ENCODE measurements around the gene TUBB4B. TPM values are rescaled to one million over a fixed set of nuclear protein-coding genes. Genes with fewer than 3 reads are reported as not detected.

Gene TUBB4B
- polyA plus RNA-seq, 1 of the 3 experiments (the other 2 are of a cell fraction), result 508 TPM

GRCh38 chr9:137267933-137268355 is 26.9 kb downstream of the TUBB4B start:
- whole genome bisulfite sequencing (ENCODE audit: low lambda C conversion rate), result 96% methylated on average over 6 of the region's 6 CpGs
- Histone ChIP-seq H3K27me3 (ENCODE audit: insufficient read depth) (no peaks in the 10 kb centered on the region), H3K36me3 (replicated peaks in 1 of 2; ENCODE audit: control insufficient read depth in 1 of 2, insufficient read depth in 2 of 2, low read length in 1 of 2) (peaks cover 19 to 48% of the 10 kb centered on the region in 2 experiments), H3K9me2 (no peaks in the 10 kb centered on the region), H4K20me1 (ENCODE audit: insufficient read depth) (no peaks in the 10 kb centered on the region), H2AFZ (ENCODE audit: low read depth) (no peak overlapping the region), H3K4me3 (ENCODE audit: low read depth in 2 of 2, low read length in 1 of 2) (no peak overlapping the region), H3F3A (replicated peaks; ENCODE audit: insufficient read depth) (no peaks in the 10 kb centered on the region), H3K9ac (no peak overlapping the region), H3K9me3 (no peaks in the 10 kb centered on the region), H3K4me1 (ENCODE audit: control insufficient read depth in 1 of 2, insufficient read depth in 2 of 2, low read depth in 1 of 2, low read length in 1 of 2) (no peaks in the 10 kb centered on the region), H3K27ac (ENCODE audit: low read depth in 2 of 2, low read length in 1 of 2) (no peak overlapping the region), H3K4me2 (no peak overlapping the region), H3K79me2 (ENCODE audit: insufficient read depth) (no peaks in the 10 kb centered on the region)
- ChIA-PET CTCF (interaction anchor here (1.0 to 1.5 kb wide), 3 partner anchors 12 to 31 kb away, joined by 3 to 7 read pairs (median 6); no protein-coding TSS in a partner anchor), POLR2A (interaction anchor here (1.1 kb wide), 1 partner anchor 27 kb away, joined by 3 read pairs; no protein-coding TSS in a partner anchor)
- TF ChIP-seq SMC3 (IDR thresholded peaks at IDR 0.05; ENCODE audit: low read depth, low read length) (no peak), EZH2phosphoT487 (IDR thresholded peaks at IDR 0.05; ENCODE audit: borderline replicate concordance, low read depth) (no peak), FOSL2 (IDR thresholded peaks at IDR 0.05; ENCODE audit: borderline replicate concordance, low read depth) (no peak), TEAD4 (IDR thresholded peaks at IDR 0.05; ENCODE audit: borderline replicate concordance, insufficient read depth) (no peak), CHD2 (IDR thresholded peaks at IDR 0.05; ENCODE audit: low read length, partially characterized antibody) (no peak), POLR2AphosphoS5 (IDR thresholded peaks at IDR 0.05; ENCODE audit: low read depth, low read length) (no peak), IRF3 (IDR thresholded peaks at IDR 0.05; ENCODE audit: low read depth, low read length) (no peak), SIN3A (IDR thresholded peaks at IDR 0.05; ENCODE audit: borderline replicate concordance, low read depth, low read length) (no peak), MXI1 (IDR thresholded peaks at IDR 0.05; ENCODE audit: low read depth, low read length) (no peak), ELF1 (IDR thresholded peaks at IDR 0.05) (no peak), CTCF (IDR thresholded peaks at IDR 0.05) (no peak), PBX3 (IDR thresholded peaks at IDR 0.05) (no peak), FOXM1 (IDR thresholded peaks at IDR 0.05; ENCODE audit: low read depth) (no peak), EP300 (IDR thresholded peaks at IDR 0.05; ENCODE audit: borderline replicate concordance in 1 of 2, low read depth in 1 of 2, low read length in 1 of 2) (no peak), NRF1 (IDR thresholded peaks at IDR 0.05; ENCODE audit: low read depth, low read length) (no peak), REST (IDR thresholded peaks at IDR 0.05; ENCODE audit: low read depth, low read length) (no peak), MAX (IDR thresholded peaks at IDR 0.05; ENCODE audit: low read depth) (no peak), JUND (IDR thresholded peaks at IDR 0.05) (no peak)
- no peak for DNase-seq

Measured in SK-N-SH (cell line).